HUES6 (cell line): ENCODE results near the gene VPS16.

Experiments used
- H3K27ac ChIP-seq: 2 replicates; pipeline ENCODE4 v1.7.0; 2013; ENCODE audit warnings: low read depth, mild to moderate bottlenecking, low read length, inconsistent platforms
- H3K27me3 ChIP-seq: 2 replicates; pipeline ENCODE4 v1.6.1; 2013; ENCODE audit warnings: low read length; ENCODE audit not compliant: control insufficient read depth, insufficient read depth
- H3K36me3 ChIP-seq: 2 replicates; pipeline ENCODE4 v1.6.1; 2013; ENCODE audit warnings: low read length; ENCODE audit not compliant: control insufficient read depth, insufficient read depth
- H3K4me1 ChIP-seq: 2 replicates; pipeline ENCODE4 v1.6.1; 2013; ENCODE audit warnings: low read length; ENCODE audit not compliant: control insufficient read depth, insufficient read depth
- H3K4me3 ChIP-seq: 2 replicates; pipeline ENCODE4 v1.5.1; 2013; ENCODE audit warnings: low read depth, low read length
- H3K9ac ChIP-seq: one replicate; pipeline ENCODE4 v1.6.1; 2013; ENCODE audit warnings: mild to moderate bottlenecking, low read length
- H3K9me3 ChIP-seq: 2 replicates; pipeline ENCODE4 v1.6.1; 2013; ENCODE audit warnings: low read depth, low read length; ENCODE audit not compliant: control insufficient read depth, insufficient read depth

The VPS16 gene

GRCh38 chr20:2872459-2873009 is 32.0 kb downstream of the VPS16 start:
- Histone ChIP-seq H3K27me3 (peaks cover 22% of the 10 kb centered on the region), H3K27ac (no peak overlapping the region), H3K9me3 (no peaks in the 10 kb centered on the region), H3K36me3 (no peaks in the 10 kb centered on the region), H3K9ac (peak overlapping the region; percentile 67), H3K4me3 (peak overlapping the region; percentile 91), H3K4me1 (peaks cover 12% of the 10 kb centered on the region)

- Histone ChIP-seq H3K4me1 (peaks cover 12% of the 10 kb centered on the region), H3K9me3 (no peaks in the 10 kb centered on the region), H3K27me3 (peaks cover 22% of the 10 kb centered on the region), H3K36me3 (no peaks in the 10 kb centered on the region), H3K4me3 (peak within 1 kb of the TSS; percentile 91), H3K27ac (no peak within 1 kb of the TSS), H3K9ac (peak within 1 kb of the TSS; percentile 67)
These were observed 32.6 kb downstream of the VPS16 start, which contains the start of gene PTPRA for GRCh38 chr20:2873010-2873746. Gene PTPRA, plus strand, starts transcription at chr20:2873481. Its CDS starts 90,797 bp downstream, at chr20:2964278.

GRCh38 chr20:2873747-2874041 is 33.1 kb downstream of the VPS16 start:
- peaks cover 22% of the 10 kb centered on the region for H3K27me3 ChIP-seq
- H3K4me1 ChIP-seq = peaks cover 12% of the 10 kb centered on the region
- H3K9me3 ChIP-seq = no peaks in the 10 kb centered on the region
- peak overlapping the region; percentile 91 for H3K4me3 ChIP-seq
- peak overlapping the region; percentile 67 for H3K9ac ChIP-seq
- H3K27ac ChIP-seq = no peak overlapping the region
- no peaks in the 10 kb centered on the region for H3K36me3 ChIP-seq

GRCh38 chr20:2874456-2874855 is 33.9 kb downstream of the VPS16 start:
- Histone ChIP-seq H3K9ac (peak overlapping the region; percentile 43), H3K27me3 (peaks cover 22% of the 10 kb centered on the region), H3K4me3 (peak overlapping the region; percentile 91), H3K27ac (no peak overlapping the region), H3K4me1 (peaks cover 12% of the 10 kb centered on the region), H3K9me3 (no peaks in the 10 kb centered on the region), H3K36me3 (no peaks in the 10 kb centered on the region)

DNA sequence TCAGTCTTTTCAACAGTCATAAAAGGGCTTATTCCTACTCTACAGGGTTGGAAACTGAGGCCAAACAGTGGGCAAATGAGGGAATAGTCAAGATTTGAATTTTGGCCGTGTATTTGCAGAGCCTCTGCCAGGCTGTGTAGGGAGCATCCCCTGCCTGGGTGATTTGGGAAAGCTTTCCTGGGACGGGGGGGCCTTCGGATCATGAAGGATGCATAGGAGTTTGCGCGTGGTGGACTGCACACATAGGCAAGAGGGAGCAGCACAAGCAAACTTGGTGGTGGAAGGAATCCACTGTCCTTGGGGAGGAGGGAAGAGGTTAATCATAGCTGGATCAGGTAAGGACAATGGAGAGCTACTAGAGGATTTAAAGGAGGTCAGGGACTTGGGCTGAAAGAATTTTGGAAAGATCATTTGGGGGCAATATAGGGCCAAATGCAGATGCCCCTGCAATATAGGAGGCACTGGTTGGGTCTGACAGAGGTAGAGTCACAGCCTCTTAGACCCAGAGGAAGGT is 35.2 kb downstream of the VPS16 start:
- peaks cover 10% of the 10 kb centered on the region for H3K4me1 ChIP-seq
- H3K27ac ChIP-seq = no peak overlapping the region
- no peaks in the 10 kb centered on the region for H3K36me3 ChIP-seq
- no peak overlapping the region for H3K9ac ChIP-seq
- no peaks in the 10 kb centered on the region for H3K9me3 ChIP-seq
- no peak overlapping the region for H3K4me3 ChIP-seq
- peaks cover 21% of the 10 kb centered on the region for H3K27me3 ChIP-seq

DNA sequence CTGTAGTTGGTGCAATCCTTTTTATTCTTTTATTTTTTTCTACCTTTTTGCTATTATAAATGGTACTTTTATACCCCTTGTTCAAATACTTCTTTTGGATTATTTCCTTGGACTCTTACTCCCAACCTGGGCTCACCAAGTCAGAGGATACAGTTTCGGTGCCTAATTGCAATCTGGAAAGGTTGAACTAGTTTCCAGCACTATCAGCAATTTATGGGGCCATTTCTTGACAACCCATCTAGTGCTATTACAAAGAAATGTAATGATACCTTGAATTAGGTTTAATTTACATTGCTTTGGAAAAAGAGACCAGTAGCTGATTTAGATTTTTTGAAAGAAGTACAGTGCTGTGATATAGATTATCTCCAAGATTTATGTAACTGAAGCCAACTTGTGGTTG is 38.0 kb downstream of the VPS16 start:
- no peak overlapping the region for H3K27ac ChIP-seq
- H3K9me3 ChIP-seq = no peaks in the 10 kb centered on the region
- H3K4me1 ChIP-seq = peaks cover 6% of the 10 kb centered on the region

GRCh38 chr20:2879146-2879545 is 38.6 kb downstream of the VPS16 start:
- Histone ChIP-seq H3K4me3 (no peak overlapping the region), H3K27ac (no peak overlapping the region), H3K36me3 (no peaks in the 10 kb centered on the region), H3K27me3 (no peaks in the 10 kb centered on the region), H3K9ac (no peak overlapping the region), H3K4me1 (peaks cover 6% of the 10 kb centered on the region), H3K9me3 (no peaks in the 10 kb centered on the region)

More for the DNA sequence above, 38.0 kb downstream of the VPS16 start:
- Histone ChIP-seq H3K9ac (no peak overlapping the region), H3K4me3 (no peak overlapping the region), H3K36me3 (no peaks in the 10 kb centered on the region), H3K27me3 (no peaks in the 10 kb centered on the region)

- no peaks in the 10 kb centered on the region for H3K36me3 ChIP-seq
- no peak overlapping the region for H3K9ac ChIP-seq
- no peaks in the 10 kb centered on the region for H3K4me1 ChIP-seq
- H3K4me3 ChIP-seq = no peak overlapping the region
- no peak overlapping the region for H3K27ac ChIP-seq
- no peaks in the 10 kb centered on the region for H3K9me3 ChIP-seq
- H3K27me3 ChIP-seq = no peaks in the 10 kb centered on the region
These were observed 40.1 kb downstream of the VPS16 start for GRCh38 chr20:2880650-2881049.

DNA sequence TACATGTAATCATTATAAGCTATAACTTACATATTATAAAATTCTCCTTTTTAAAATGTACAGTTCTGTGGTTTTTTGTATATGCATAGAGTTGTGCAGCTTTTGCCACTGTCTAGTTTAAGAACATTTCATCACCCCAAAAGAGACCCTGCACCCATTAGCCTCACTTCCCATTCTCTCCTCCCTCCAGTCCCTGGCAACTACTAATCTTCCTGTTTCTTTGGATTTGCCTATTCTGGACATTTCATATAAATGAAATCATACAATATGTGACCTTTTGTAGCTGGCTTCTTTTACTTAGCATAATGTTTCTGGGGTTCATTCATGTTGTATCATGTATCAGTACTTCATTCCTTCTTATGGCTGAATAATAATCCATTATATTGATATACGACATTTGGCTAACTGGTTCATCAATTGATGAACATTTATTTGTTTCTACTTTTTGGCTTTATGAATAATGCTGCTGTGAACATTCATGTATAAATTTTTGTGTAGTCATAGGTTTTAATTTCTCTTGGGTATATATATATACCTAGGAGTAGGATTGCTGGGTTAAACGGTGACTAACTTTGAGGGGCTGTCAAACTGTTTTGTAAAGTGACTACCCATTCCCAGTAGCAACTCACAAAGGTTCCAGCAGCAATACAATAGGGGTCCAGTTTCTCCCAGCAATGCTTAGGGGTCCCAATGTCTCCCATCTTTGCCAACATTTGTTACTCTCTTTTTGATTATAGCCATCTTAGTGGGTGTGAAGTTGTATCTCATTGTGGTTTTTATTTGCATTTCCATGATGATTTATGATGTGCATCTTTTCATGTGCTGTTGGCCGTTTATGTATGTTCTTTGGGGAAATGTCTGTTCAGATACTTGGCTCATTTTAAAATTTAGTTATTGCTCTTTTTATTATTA is 43.4 kb downstream of the VPS16 start:
- Histone ChIP-seq H3K4me1 (no peaks in the 10 kb centered on the region), H3K36me3 (no peaks in the 10 kb centered on the region), H3K9me3 (no peaks in the 10 kb centered on the region), H3K9ac (no peak overlapping the region), H3K4me3 (no peak overlapping the region), H3K27ac (no peak overlapping the region), H3K27me3 (no peaks in the 10 kb centered on the region)

DNA sequence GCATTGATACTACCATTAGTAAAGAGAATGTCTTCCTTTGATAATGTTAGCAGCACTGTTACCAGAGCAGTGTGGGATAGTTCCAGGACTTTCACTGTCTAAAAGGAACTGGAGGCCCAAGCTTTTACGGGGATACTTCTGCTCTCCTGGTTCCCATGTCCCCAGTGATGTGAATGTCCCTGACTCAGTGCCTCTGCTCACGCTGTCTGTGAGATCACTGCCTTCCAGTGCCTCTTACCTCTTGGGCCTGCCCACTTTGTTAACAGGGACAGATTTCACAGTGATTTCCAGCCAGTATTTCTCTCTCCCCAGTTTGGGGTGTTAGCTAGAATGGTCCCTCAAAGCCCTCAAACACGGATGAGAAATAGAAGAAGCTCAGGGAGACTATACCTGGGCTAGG is 47.2 kb downstream of the VPS16 start:
- Histone ChIP-seq H3K36me3 (no peaks in the 10 kb centered on the region), H3K4me3 (no peak overlapping the region), H3K27me3 (no peaks in the 10 kb centered on the region), H3K9me3 (no peaks in the 10 kb centered on the region), H3K4me1 (no peaks in the 10 kb centered on the region), H3K27ac (no peak overlapping the region), H3K9ac (no peak overlapping the region)
